ENCODE results near the gene AP4B1.
A peak's percentile ranks its signal among the peaks of the same experiment; 100 is the strongest.
"Not testable (repeated sequence)": the region's sequence is repeated elsewhere in the genome, so short reads cannot be mapped to it uniquely, and the experiment has no call there.

AP4B1 gene

DNA sequence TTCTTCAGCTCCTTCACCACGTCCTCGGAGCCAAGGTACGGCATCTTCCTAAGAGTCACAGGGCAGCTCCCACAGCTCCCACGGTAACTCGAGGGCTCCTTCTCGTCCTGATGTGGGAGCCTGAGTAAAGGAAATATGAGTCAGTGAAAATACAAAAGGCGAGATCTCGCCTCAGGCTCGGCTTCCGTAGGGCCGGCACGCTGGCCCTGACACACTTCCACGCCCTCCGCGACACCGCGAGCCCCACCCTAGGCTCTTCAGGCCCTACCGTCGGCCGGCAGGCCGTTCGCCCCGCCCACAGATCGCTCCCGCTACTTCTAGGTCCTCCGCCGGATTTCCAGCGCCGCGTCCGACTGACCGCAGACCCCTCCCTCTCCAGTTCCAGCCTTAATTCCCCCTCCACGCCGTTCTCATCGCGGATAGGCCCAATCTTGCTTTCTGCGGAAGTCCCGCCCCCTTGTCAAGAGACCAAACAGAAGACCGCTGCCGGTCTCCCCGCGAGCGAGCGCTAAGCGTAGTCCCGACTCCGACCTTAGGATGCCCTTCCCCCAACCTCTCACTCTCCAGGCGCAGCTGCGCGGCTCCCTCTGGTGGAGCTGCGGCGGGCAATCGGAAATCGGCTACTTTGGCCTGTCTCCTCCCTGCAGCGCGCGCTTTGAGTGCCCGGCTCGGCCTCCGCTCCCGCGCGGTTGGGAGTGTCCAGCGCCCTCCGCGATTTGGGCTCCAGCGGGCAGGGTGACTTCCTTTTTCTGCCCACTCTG lies at the start of gene AP4B1, which contains the start of gene DCLRE1B:
TSS of gene AP4B1 (minus strand) at position 126 of the 761 bp plus-strand sequence. CDS start at position 44, 82 bp downstream.
TSS of gene DCLRE1B (plus strand) at position 653 of the 761 bp plus-strand sequence. CDS start 261 bp downstream, outside the sequence.
- peak; percentile 100 for DNase-seq (ENCODE audit: low read depth, low spot score)

- DNase-seq (ENCODE audit: low read depth, low spot score), result no peak
These were observed 47.1 kb upstream of the AP4B1 start for GRCh38 chr1:113951719-113952118.

DNA sequence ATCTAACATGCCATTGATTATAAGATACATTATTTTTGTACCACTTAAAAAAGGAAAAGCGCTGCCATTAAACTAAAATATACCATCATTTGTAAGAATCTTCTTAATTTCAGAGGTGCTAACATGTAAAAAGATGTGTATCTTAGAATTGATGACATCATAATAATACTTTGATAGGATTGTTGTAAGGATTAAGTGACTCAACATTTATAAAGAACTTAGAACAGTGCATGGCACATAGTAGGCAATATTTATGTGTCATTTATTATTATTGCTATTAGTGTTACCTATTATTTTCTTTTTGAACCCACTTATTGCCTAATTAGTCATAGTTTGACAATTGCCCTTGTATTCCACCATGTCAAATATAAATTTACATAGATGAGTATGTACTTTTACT lies 46.3 kb upstream of the AP4B1 start:
- no peak for DNase-seq (ENCODE audit: low read depth, low spot score)

DNA sequence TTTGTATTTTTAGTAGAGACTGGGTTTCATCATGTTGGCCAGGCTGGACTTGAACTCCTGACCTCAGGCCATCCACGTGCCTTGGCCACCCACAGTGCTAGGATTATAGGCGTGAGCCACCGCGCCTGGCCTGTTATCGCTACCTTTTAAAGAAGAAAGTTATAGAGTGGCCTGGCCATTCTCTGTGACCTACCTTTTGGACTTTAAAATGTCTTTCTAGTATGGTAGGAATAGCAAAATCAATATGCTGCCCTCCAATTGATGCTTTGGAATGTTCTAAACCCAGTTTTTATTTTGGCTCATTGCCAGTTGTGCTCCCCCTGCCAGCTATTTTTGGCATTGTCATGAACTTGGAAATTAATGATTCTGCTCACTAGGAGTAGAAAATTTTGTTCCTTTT lies 44.4 kb upstream of the AP4B1 start:
- DNase-seq (ENCODE audit: low read depth, low spot score), result no peak

DNA sequence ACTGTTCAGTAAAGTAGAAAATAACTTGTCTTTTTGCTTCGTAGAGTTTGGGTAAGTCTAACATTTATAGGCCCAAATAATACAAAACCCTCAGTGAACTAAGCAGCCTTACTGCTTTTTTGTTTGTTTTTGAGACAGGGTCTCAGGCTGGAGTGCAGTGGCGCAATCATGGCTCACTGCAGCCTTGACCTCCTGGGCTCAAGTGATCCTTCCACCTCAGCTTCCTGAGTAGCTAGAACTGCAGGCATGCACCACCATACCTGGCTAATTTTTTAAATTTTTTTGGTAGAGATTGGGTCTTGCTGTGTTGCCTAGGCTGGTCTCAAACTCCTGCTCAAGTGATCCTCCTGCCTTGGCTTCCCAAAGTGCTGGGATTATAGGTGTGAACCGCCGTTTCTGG lies 43.6 kb upstream of the AP4B1 start:
- not testable (repeated sequence) for DNase-seq (ENCODE audit: low read depth, low spot score)

GRCh38 chr1:113947388-113948107 lies 42.9 kb upstream of the AP4B1 start:
- DNase-seq (ENCODE audit: low read depth, low spot score), result no peak

DNA sequence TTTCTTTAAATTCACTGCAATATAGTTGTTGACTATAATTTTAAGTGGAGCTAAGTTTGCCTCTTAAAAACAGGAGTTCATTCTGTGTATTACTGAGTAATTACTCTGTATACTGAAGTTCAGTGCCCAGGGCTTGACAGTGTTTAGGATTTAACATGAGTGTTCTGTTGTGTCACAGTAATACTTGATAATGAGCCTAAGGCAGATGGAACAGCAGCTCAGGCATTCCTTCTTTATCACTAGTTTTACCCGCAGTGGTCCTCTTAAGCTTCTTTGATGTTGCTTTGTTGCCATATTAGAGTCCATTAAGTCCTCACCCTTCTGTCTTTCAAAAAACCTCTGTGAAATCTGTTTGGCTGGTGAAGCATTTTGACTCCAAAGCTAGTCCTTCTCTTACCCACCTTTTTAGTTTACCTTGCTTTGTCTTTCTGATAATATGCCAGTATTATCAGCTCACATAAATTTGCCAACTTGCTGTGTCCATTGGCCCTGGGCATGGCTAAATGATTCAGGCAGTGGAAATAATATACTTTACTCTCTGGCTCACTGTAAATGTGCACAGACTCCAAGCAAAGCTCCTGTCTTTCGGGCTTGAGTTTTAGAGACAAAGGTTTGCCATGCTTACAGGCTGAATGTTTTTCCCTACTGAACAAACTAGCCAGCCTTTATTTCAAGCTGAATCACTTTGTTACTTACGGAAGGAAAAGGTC lies 42.2 kb upstream of the AP4B1 start:
- peak; percentile 36 for DNase-seq (ENCODE audit: low read depth, low spot score)

- DNase-seq (ENCODE audit: low read depth, low spot score), result no peak
These were observed 41.5 kb upstream of the AP4B1 start for GRCh38 chr1:113946112-113946511.

- DNase-seq (ENCODE audit: low read depth, low spot score), result no peak
These were observed 40.7 kb upstream of the AP4B1 start for GRCh38 chr1:113945329-113945728.

DNA sequence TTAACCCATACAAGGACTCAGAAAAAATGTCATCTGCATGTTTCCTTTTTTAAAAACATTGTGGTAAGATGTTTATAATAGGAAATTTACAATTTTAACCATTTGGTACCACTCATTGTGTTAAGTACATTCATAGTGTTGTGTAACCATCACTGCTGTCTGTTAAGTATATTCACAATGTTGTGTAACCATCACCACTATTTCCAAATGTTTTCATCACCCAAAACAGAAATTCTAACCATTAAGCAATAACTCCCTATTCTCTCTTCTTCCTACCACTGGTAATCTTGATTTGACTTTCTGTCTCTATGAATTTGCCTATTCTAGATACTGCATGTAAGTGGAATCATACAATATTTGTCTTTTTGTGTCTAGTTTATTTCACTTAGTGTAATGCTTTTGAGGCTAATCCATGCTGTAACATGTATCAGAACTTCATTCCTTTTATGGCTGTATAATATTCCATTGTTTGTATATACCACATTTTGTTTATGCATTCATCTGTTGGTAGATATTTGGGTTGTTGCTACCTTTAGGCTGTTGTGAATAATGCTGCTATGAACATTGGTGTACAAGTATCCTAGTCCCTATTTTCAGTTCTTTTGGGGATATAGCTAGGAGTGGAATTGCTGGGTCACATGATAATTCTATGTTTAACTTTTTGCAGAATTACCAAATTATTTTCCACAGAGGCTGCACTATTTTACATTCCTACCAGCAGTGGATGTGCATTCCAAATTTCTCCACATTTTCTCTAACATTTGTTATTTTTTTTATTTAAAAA lies 38.6 kb upstream of the AP4B1 start:
- no peak for DNase-seq (ENCODE audit: low read depth, low spot score)

DNA sequence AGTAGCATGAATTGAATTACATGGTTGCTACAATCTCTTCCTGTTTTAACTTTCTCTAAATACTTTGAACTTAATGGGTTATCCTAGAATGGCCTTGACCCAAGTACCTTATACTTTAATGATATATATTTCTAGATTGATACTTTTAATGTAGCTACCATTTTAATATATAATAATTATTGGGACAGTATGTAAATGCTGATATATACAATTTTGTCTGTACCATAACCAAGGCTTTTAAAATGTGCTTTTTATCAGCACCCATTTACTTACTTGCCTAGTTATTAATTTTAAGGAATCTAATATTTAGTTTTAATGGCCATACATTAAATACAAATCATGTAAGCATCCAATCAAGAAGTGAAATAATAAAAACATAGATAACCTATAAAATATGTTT lies 37.9 kb upstream of the AP4B1 start:
- no peak for DNase-seq (ENCODE audit: low read depth, low spot score)

GRCh38 chr1:113941245-113941559 lies 36.6 kb upstream of the AP4B1 start:
- no peak for DNase-seq (ENCODE audit: low read depth, low spot score)

GRCh38 chr1:113940365-113941244 lies 36.0 kb upstream of the AP4B1 start:
- no peak for DNase-seq (ENCODE audit: low read depth, low spot score)

DNA sequence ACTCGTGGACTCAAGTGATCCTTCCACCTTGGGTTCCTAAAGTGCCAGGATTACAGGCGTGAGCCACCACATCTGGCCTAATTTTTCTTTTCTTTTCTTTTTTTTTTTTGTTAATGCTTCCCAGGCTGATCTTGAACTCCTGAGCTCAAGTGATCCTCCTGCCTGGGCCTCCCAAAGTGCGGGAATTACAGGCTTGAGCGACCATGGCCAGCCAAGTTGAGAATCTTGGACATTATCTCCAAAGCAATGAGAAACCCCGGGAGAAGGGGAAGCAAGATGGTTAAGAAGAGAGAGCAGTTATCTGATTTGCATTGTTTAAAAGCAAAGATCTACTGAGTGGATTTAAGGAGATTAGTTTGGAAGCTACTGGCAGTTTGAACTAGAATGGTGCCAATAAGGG lies 33.6 kb upstream of the AP4B1 start:
- no peak for DNase-seq (ENCODE audit: low read depth, low spot score)

DNA sequence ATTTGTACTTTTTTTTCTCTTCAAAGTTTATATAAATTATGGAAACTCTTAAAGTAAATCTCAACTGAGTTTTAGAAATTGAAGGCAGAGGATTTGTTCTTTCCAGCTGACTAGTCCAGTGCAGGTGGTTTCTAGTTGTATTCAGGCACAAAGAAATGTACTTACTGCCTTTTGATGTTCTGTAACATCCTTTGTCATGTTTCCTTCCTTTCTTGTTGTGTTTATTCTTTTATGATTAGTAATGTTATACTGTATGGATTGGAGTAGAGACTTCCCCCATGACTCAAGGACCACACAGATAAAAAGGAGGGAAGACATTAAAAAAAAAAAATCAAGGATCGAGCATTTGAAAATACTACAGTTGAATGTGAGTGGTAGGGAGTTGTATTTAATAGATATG lies 32.5 kb upstream of the AP4B1 start:
- no peak for DNase-seq (ENCODE audit: low read depth, low spot score)

- no peak for DNase-seq (ENCODE audit: low read depth, low spot score)
These were observed 31.4 kb upstream of the AP4B1 start for GRCh38 chr1:113935970-113936369.

GRCh38 chr1:113935176-113935575 lies 30.6 kb upstream of the AP4B1 start:
- no peak for DNase-seq (ENCODE audit: low read depth, low spot score)

GRCh38 chr1:113934511-113935055 lies 30.0 kb upstream of the AP4B1 start:
- no peak for DNase-seq (ENCODE audit: low read depth, low spot score)

GRCh38 chr1:113934006-113934405 lies 29.4 kb upstream of the AP4B1 start:
- no peak for DNase-seq (ENCODE audit: low read depth, low spot score)

- no peak for DNase-seq (ENCODE audit: low read depth, low spot score)
These were observed 26.9 kb upstream of the AP4B1 start for GRCh38 chr1:113931451-113931851.

All from ELF-1 (cell line).